ENCODE results near the gene TSC22D3.

- TF ChIP-seq EZH2 (IDR thresholded peaks at IDR 0.05; ENCODE audit: insufficient read depth, poor library complexity, severe bottlenecking) (no peak), EZH2phosphoT487 (IDR thresholded peaks at IDR 0.05; ENCODE audit: insufficient read depth, low read depth) (no peak)
Measured at GRCh38 chrX:107725761-107726555, 49.6 kb downstream of the TSC22D3 start.
